HG03558 (cell line): ENCODE measurements around the gene SCN5A.

ENCODE experiments used
- ATAC-seq: cut with Tn5 transposase; IDR thresholded peaks from one replicate; pipeline ENCODE4 v1.9.1; 2021; ENCODE audit warnings: moderate number of reproducible peaks; ENCODE audit not compliant: unreplicated experiment; ENCODE audit errors: extremely low read depth

Gene SCN5A

DNA sequence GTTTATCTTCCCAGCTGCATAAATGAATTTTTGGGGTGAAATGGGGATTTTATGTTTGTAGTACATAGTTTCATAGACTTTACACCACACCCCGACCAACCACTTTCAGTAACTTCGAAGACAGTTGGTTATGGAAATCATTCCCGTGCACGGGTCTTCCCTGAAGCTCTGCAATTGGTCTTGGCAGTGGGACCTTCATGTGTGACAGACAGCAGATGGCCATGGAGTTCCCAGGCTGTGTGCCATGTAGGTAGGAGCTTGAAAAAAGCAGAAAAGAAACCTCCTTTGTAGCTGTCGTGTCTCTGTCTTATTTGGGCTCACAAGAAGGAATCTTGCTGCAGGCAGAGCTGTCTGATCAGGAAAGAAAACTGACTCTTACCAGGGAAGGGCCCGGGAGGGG, 127.5 kb downstream of the SCN5A start:
- no peak for ATAC-seq

DNA sequence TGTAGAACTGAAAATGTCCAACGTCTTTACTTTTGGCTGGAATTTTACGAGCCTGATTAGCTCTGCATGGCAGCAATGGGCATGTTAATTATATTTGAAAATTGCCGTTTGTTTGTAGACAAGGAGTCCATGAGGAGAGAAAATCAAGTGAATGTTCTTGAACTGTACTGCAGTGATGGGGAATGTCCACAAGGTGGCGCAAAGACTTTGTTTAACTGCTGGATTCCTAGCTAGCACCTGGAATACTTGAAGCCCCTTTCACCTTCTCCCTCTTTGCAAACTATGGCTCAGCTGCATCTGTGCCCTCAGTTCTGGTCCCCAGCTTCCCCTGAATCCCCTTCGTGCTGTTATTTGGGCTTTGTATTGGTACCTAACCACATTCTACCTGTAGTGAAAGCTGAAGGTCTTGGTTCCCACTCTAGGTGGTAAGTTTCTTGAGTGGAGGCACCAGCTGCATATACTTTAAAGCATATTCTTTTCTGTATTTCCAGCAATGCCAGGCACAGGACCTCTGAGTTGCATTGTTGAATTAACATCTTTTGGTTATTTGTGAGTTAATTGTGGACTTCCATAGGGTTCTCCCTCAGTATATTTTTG, 128.0 kb downstream of the SCN5A start:
- ATAC-seq = no peak

DNA sequence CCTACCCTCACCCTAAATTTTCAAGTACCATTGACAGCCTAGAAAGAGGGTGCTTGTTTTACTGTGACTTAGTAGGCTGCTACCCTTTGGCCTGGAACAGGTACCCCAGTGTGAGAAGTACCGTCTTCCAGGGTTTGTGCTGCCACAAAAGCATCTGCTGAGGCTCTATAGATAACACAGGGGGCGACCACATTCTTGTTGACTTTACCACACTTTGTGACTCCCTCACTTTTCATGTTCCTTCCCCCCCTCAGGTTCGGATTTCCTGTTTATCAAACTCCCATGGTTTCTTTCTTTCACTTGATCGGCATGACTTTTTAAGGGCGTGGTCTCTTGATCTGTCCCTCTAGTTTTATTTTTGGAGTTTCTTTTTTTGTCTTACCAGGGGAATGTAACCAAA, 129.8 kb downstream of the SCN5A start:
- ATAC-seq = no peak

DNA sequence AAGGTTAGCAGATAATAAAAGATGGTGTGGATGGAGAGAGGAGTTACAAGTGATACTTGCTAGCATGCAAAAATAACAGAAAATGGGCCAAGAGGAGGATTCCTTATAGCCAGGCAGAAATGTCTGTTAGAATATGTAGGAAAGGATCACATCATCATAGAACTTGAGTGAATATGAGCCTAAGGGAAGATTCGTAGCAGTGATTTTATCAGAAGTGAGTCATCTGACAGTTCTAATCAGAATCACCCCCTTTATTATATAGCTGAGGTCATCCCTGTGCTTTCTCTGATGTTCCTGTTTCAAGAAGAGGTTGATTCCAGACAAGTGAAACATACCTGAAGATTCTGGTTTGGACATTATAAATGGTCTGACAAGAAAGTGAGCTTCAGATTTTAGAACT, 130.5 kb downstream of the SCN5A start:
- ATAC-seq = no peak

DNA sequence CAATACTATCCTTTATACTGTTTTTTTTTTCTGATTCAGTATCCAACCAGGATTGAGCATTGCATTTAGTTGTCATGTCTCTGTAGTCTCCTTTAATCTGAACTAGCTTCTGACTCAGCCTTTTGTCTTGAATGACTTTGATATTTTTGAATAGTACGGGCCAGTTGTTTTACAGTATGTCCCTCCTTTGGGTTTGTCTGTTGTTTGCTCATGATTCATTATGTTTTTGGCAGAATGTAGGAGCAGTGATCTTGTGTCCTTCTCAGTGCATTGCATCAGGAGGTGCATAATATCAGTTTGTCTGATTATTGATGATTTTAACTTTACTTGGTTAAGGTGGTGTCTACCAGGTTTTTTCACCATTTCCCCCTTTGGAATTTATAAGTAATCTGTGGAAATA, 132.8 kb downstream of the SCN5A start:
- no peak for ATAC-seq

- ATAC-seq = no peak
Measured at GRCh38 chr3:38515367-38515766, 134.1 kb downstream of the SCN5A start.

- no peak for ATAC-seq
Measured at GRCh38 chr3:38511546-38511945, 137.9 kb downstream of the SCN5A start.

- ATAC-seq = no peak
Measured at GRCh38 chr3:38510631-38511030, 138.9 kb downstream of the SCN5A start.

DNA sequence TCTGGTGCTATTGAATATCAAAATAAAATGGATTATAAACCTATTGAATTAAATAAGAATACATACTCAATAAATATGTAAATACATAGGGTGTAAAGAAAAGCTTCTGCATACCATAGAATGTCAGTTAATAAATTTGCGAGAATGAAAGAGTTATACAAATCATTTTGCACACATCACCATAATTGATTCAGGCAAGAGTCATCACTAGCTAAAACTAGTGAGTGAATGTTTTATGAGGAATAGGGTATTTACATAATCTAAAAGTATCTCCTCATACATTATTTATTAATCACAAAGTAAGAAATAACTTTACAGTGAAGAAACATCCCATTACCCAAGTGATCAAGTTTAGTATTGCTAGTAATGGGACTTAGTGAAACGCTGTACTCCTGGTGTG, 139.8 kb downstream of the SCN5A start:
- ATAC-seq = no peak

DNA sequence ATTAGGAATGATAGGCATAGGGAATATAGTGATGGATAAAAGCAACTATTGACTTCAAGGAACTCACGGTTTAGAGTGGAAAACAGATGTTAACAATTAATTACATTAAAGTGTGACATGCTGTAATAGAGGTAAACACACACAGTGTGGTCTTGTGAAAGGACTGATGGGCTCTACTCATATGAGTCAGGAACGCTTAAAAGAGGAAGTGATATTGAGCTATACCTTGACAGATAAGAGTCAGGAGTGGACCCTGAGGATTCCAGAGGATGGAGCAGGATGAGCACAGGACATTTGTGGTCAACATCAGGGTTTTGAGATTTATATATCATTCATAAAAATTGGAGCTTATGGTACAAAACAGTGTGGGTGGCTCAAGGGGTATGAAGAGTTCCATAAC, 142.4 kb downstream of the SCN5A start:
- peak; percentile 98 for ATAC-seq

- ATAC-seq = no peak
Measured at GRCh38 chr3:38500688-38501417, 148.6 kb downstream of the SCN5A start.
